ENCODE measurements around the gene LTBP3.

The LTBP3 gene

GRCh38 chr11:65493367-65494176 is 64.6 kb downstream of the LTBP3 start:
- DNase-seq: peak; percentile 97 to 98

DNA sequence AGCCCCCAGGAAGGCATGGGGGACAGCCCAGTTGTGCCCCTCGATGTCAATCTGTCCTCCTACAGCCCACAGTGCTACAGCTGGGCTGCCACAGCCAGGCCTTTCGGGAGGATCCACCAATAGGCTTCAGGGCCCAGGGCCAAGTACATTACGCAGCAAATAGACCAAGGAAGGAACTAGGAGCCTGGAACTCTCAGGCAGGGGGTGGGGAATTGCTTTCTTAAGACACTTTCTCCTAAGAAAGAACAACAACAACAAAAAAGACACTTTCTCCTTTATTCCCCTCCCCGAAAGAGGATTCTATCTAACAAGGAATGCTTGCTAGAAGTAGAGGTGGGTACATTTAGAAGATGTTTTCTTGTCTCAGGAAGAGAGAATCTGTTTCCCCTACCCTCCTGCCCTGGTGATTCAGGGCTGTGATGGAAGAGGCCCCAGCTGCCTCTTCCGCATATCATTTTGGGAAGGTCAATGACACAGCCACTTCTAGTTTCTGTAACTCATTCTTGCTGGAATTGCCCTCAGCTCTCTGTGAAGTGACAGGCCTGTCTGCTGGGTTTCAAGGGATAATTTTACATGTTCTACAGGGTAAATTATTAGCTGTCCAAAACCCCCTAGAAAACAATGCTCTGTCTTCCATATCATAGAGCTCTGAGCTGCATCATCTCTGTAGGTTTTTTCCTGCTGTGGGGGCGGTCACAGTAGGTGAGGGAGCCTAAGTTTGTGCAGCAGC is 65.4 kb downstream of the LTBP3 start:
- Histone ChIP-seq H3K14ac (ENCODE audit: low read length) (peak overlapping the region; percentile 83), H2BK5ac (ENCODE audit: low read depth, low read length, poor library complexity) (peak overlapping the region; percentile 77), H3K9me3 (ENCODE audit: insufficient read depth, low read depth, low read length) (no peaks in the 10 kb centered on the region), H3K23ac (ENCODE audit: low read length) (no peak overlapping the region), H2AFZ (ENCODE audit: insufficient read depth, low read length, poor library complexity) (peak overlapping the region; percentile 50), H2BK120ac (ENCODE audit: insufficient read depth, low read length, poor library complexity) (peak overlapping the region; percentile 92), H3K79me1 (ENCODE audit: low read length) (peaks cover 78% of the 10 kb centered on the region), H3K27ac (ENCODE audit: low read depth, low read length) (peak overlapping the region; percentile 95), H3K4me2 (ENCODE audit: low read length) (peak overlapping the region; percentile 37), H2BK12ac (ENCODE audit: low read length) (peak overlapping the region; percentile 99), H3K79me2 (ENCODE audit: control insufficient read depth, insufficient read depth, low read length, poor library complexity) (peaks cover 52% of the 10 kb centered on the region), H3K4me1 (ENCODE audit: control insufficient read depth in 1 of 2, insufficient read depth in 2 of 2, low read length in 2 of 2) (peaks cover 54 to 63% of the 10 kb centered on the region in 2 experiments), H3K4ac (ENCODE audit: low read depth, low read length) (peak overlapping the region; percentile 85), H4K91ac (ENCODE audit: low read depth, low read length) (peak overlapping the region; percentile 90), H3K27me3 (ENCODE audit: insufficient read depth, low read length) (no peaks in the 10 kb centered on the region), H3K4me3 (ENCODE audit: low read depth, low read length) (no peak overlapping the region), H4K12ac (ENCODE audit: low read depth, low read length) (no peak overlapping the region), H3K36me3 (ENCODE audit: control insufficient read depth in 1 of 2, insufficient read depth in 2 of 2, low read length in 2 of 2) (no peaks in the 10 kb centered on the region), H4K8ac (ENCODE audit: low read depth, low read length) (peak overlapping the region; percentile 79), H3K18ac (ENCODE audit: low read length) (peak overlapping the region; percentile 83), H2AK5ac (ENCODE audit: low read length) (peak overlapping the region; percentile 89), H3K9ac (ENCODE audit: low read length) (peak overlapping the region; percentile 1)
- WGBS (ENCODE audit: extremely low coverage, insufficient coverage, insufficient read length): no CpG with 5 or more reads among the region's 6 CpGs
- DNase-seq: peak; percentile 86 to 91

More at GRCh38 chr11:65493367-65494176, 64.6 kb downstream of the LTBP3 start:
- Histone ChIP-seq H3K27me3 (ENCODE audit: insufficient read depth, low read length) (no peaks in the 10 kb centered on the region), H3K23ac (ENCODE audit: low read length) (no peak overlapping the region), H3K27ac (ENCODE audit: low read depth, low read length) (peak overlapping the region; percentile 95), H3K4me1 (ENCODE audit: control insufficient read depth in 1 of 2, insufficient read depth in 2 of 2, low read length in 2 of 2) (peaks cover 47 to 62% of the 10 kb centered on the region in 2 experiments), H4K12ac (ENCODE audit: low read depth, low read length) (no peak overlapping the region), H2BK5ac (ENCODE audit: low read depth, low read length, poor library complexity) (peak overlapping the region; percentile 86), H3K18ac (ENCODE audit: low read length) (peak overlapping the region; percentile 83), H3K79me1 (ENCODE audit: low read length) (peaks cover 77% of the 10 kb centered on the region), H2BK120ac (ENCODE audit: insufficient read depth, low read length, poor library complexity) (peak overlapping the region; percentile 92), H2AFZ (ENCODE audit: insufficient read depth, low read length, poor library complexity) (peak overlapping the region; percentile 50), H3K4ac (ENCODE audit: low read depth, low read length) (peak overlapping the region; percentile 85), H3K9ac (ENCODE audit: low read length) (no peak overlapping the region), H3K36me3 (ENCODE audit: control insufficient read depth in 1 of 2, insufficient read depth in 2 of 2, low read length in 2 of 2) (no peaks in the 10 kb centered on the region), H3K14ac (ENCODE audit: low read length) (peak overlapping the region; percentile 83), H3K4me3 (ENCODE audit: low read depth, low read length) (no peak overlapping the region), H3K79me2 (ENCODE audit: control insufficient read depth, insufficient read depth, low read length, poor library complexity) (peaks cover 51% of the 10 kb centered on the region), H3K9me3 (ENCODE audit: insufficient read depth, low read depth, low read length) (no peaks in the 10 kb centered on the region), H2AK5ac (ENCODE audit: low read length) (peak overlapping the region; percentile 89), H4K8ac (ENCODE audit: low read depth, low read length) (peak overlapping the region; percentile 79), H3K4me2 (ENCODE audit: low read length) (peak overlapping the region; percentile 37), H2BK12ac (ENCODE audit: low read length) (peak overlapping the region; percentile 96), H4K91ac (ENCODE audit: low read depth, low read length) (peak overlapping the region; percentile 90)
- whole genome bisulfite sequencing (ENCODE audit: extremely low coverage, insufficient coverage, insufficient read length): no CpG with 5 or more reads among the region's 12 CpGs

- Histone ChIP-seq H3K79me2 (ENCODE audit: control insufficient read depth, insufficient read depth, low read length, poor library complexity) (peaks cover 50% of the 10 kb centered on the region), H2BK120ac (ENCODE audit: insufficient read depth, low read length, poor library complexity) (peak overlapping the region; percentile 92), H3K4me3 (ENCODE audit: low read depth, low read length) (no peak overlapping the region), H3K4ac (ENCODE audit: low read depth, low read length) (peak overlapping the region; percentile 46), H4K12ac (ENCODE audit: low read depth, low read length) (no peak overlapping the region), H3K4me1 (ENCODE audit: control insufficient read depth in 1 of 2, insufficient read depth in 2 of 2, low read length in 2 of 2) (peaks cover 55 to 64% of the 10 kb centered on the region in 2 experiments), H3K4me2 (ENCODE audit: low read length) (no peak overlapping the region), H3K36me3 (ENCODE audit: control insufficient read depth in 1 of 2, insufficient read depth in 2 of 2, low read length in 2 of 2) (no peaks in the 10 kb centered on the region), H3K79me1 (ENCODE audit: low read length) (peaks cover 76% of the 10 kb centered on the region), H3K9ac (ENCODE audit: low read length) (no peak overlapping the region), H4K8ac (ENCODE audit: low read depth, low read length) (peak overlapping the region; percentile 55), H3K23ac (ENCODE audit: low read length) (no peak overlapping the region), H3K27ac (ENCODE audit: low read depth, low read length) (peak overlapping the region; percentile 95), H2AK5ac (ENCODE audit: low read length) (peak overlapping the region; percentile 88), H3K14ac (ENCODE audit: low read length) (peak overlapping the region; percentile 77), H3K18ac (ENCODE audit: low read length) (peak overlapping the region; percentile 53), H3K9me3 (ENCODE audit: insufficient read depth, low read depth, low read length) (no peaks in the 10 kb centered on the region), H2AFZ (ENCODE audit: insufficient read depth, low read length, poor library complexity) (peak overlapping the region; percentile 21), H2BK12ac (ENCODE audit: low read length) (peak overlapping the region; percentile 99), H4K91ac (ENCODE audit: low read depth, low read length) (peak overlapping the region; percentile 90), H2BK5ac (ENCODE audit: low read depth, low read length, poor library complexity) (peak overlapping the region; percentile 77), H3K27me3 (ENCODE audit: insufficient read depth, low read length) (no peaks in the 10 kb centered on the region)
- no peak for DNase-seq
- no CpG with 5 or more reads among the region's 4 CpGs for WGBS (ENCODE audit: extremely low coverage, insufficient coverage, insufficient read length)
Measured at GRCh38 chr11:65492387-65492636, 65.8 kb downstream of the LTBP3 start.

DNA sequence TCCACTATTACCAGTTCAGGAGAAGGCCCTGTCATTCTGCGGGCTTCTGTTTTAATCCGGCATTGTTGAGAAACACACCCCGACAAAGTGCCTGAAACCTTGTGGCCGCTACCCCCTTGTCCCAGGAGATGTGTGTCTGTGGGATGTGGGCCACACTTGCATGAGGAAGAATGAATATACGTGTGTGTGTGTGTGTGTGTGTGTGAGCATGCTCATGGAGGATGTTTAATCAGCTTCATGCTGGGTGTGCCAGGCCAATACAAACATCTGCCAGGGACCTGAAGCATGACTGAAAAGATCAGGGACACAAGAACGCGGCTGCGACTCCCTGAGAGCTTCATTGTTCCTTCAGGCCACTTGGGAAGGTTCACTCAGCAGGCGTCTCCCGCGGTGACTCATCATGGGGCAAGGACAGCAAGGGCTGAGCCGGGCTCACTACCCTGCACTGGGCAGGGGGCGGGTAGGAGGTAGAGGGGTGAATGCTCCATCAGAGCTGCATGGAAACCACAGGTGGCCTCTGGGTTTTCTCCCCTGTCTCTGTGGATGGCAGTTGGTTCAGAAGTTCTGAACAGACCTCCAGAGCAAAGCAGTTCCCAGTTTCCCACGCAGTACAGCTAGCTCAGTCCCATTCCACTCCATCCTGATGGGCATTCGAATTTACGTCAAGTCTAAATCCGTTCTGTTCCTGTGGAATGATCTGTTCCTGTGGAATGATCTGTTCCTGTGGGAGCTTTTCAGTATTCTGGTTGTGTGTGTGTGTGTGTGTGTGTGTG is 66.4 kb downstream of the LTBP3 start:
- Histone ChIP-seq H3K27ac (ENCODE audit: low read depth, low read length) (peak overlapping the region; percentile 95), H2BK5ac (ENCODE audit: low read depth, low read length, poor library complexity) (peak overlapping the region; percentile 77), H4K8ac (ENCODE audit: low read depth, low read length) (peak overlapping the region; percentile 72), H3K23ac (ENCODE audit: low read length) (no peak overlapping the region), H3K4ac (ENCODE audit: low read depth, low read length) (peak overlapping the region; percentile 73), H3K79me1 (ENCODE audit: low read length) (peaks cover 77% of the 10 kb centered on the region), H2AK5ac (ENCODE audit: low read length) (peak overlapping the region; percentile 98), H3K14ac (ENCODE audit: low read length) (peak overlapping the region; percentile 96), H3K27me3 (ENCODE audit: insufficient read depth, low read length) (no peaks in the 10 kb centered on the region), H4K91ac (ENCODE audit: low read depth, low read length) (peak overlapping the region; percentile 90), H2AFZ (ENCODE audit: insufficient read depth, low read length, poor library complexity) (peak overlapping the region; percentile 61), H2BK12ac (ENCODE audit: low read length) (peak overlapping the region; percentile 99), H3K18ac (ENCODE audit: low read length) (peak overlapping the region; percentile 91), H3K4me2 (ENCODE audit: low read length) (no peak overlapping the region), H3K79me2 (ENCODE audit: control insufficient read depth, insufficient read depth, low read length, poor library complexity) (peaks cover 49% of the 10 kb centered on the region), H3K4me1 (ENCODE audit: control insufficient read depth in 1 of 2, insufficient read depth in 2 of 2, low read length in 2 of 2) (peaks cover 57 to 66% of the 10 kb centered on the region in 2 experiments), H4K12ac (ENCODE audit: low read depth, low read length) (no peak overlapping the region), H3K9me3 (ENCODE audit: insufficient read depth, low read depth, low read length) (no peaks in the 10 kb centered on the region), H3K36me3 (ENCODE audit: control insufficient read depth in 1 of 2, insufficient read depth in 2 of 2, low read length in 2 of 2) (no peaks in the 10 kb centered on the region), H3K4me3 (ENCODE audit: low read depth, low read length) (no peak overlapping the region), H2BK120ac (ENCODE audit: insufficient read depth, low read length, poor library complexity) (peak overlapping the region; percentile 92), H3K9ac (ENCODE audit: low read length) (no peak overlapping the region)
- WGBS (ENCODE audit: extremely low coverage, insufficient coverage, insufficient read length): no CpG with 5 or more reads among the region's 17 CpGs
- peak; percentile 84 to 86 for DNase-seq

Measured in trophoblast cell (in vitro differentiated cells and primary cell).